HEK293T (cell line): ENCODE measurements around the gene DNAH12.

Experiments
- ARNT ChIP-seq: fragments of 450-650 bp; IDR thresholded peaks from 2 replicates; pipeline ENCODE4 v1.6.1; 2017; ENCODE audit warnings: mild to moderate bottlenecking
- BHLHE40 ChIP-seq: fragments of 450-650 bp; IDR thresholded peaks from 2 replicates; pipeline ENCODE4 v1.6.1; 2016; ENCODE audit warnings: mild to moderate bottlenecking, moderate library complexity, borderline replicate concordance
- FOXM1 ChIP-seq: fragments of 450-650 bp; IDR thresholded peaks from 2 replicates; pipeline ENCODE4 v1.6.1; 2017; ENCODE audit warnings: mild to moderate bottlenecking, borderline replicate concordance
- LEF1 ChIP-seq: fragments of 450-650 bp; IDR thresholded peaks from 2 replicates; pipeline ENCODE4 v1.6.1; 2017; ENCODE audit warnings: mild to moderate bottlenecking, borderline replicate concordance
- NFRKB ChIP-seq: fragments of 450-650 bp; IDR thresholded peaks from 2 replicates; pipeline ENCODE4 v1.6.1; 2016; ENCODE audit warnings: mild to moderate bottlenecking, moderate library complexity
- SP1 ChIP-seq: fragments of 450-650 bp; IDR thresholded peaks from 2 replicates; pipeline ENCODE4 v1.6.1; 2017
- SUZ12 ChIP-seq: fragments of 450-650 bp; IDR thresholded peaks from 2 replicates; pipeline ENCODE4 v1.6.1; 2016; ENCODE audit warnings: mild to moderate bottlenecking
- ZNF384 ChIP-seq: fragments of 450-650 bp; IDR thresholded peaks from 2 replicates; pipeline ENCODE4 v1.6.1; 2016

DNA sequence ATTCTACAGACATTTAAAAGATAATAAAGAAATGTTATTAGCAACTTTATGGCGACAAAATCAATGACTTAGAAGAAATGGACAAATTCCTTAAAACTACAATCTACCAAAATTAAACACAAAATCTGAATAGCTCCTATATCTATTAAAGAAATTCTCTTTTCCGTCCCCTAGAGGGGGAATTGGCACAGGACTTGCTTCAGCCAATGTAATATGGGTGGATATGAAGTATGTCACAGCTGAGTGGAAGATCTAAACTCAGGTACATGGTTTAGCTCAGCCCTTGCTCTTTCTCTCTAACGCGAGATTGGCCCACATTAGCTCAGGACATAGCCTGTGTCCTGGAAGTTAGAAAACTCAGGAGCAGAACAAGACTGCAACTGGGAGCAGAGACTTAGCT is 79.3 kb downstream of the DNAH12 start:
- TF ChIP-seq SP1 (no peak), FOXM1 (no peak), ARNT (no peak), BHLHE40 (no peak), SUZ12 (no peak), ZNF384 (no peak), NFRKB (no peak), LEF1 (no peak)
